HK-2 (cell line): ENCODE results near the gene DIO3.

ENCODE experiments used
- DNase-seq: peaks from one replicate; pipeline ENCODE4 v3.0.0-alpha.2; 2018; ENCODE audit not compliant: unreplicated experiment

The DIO3 gene

DNA sequence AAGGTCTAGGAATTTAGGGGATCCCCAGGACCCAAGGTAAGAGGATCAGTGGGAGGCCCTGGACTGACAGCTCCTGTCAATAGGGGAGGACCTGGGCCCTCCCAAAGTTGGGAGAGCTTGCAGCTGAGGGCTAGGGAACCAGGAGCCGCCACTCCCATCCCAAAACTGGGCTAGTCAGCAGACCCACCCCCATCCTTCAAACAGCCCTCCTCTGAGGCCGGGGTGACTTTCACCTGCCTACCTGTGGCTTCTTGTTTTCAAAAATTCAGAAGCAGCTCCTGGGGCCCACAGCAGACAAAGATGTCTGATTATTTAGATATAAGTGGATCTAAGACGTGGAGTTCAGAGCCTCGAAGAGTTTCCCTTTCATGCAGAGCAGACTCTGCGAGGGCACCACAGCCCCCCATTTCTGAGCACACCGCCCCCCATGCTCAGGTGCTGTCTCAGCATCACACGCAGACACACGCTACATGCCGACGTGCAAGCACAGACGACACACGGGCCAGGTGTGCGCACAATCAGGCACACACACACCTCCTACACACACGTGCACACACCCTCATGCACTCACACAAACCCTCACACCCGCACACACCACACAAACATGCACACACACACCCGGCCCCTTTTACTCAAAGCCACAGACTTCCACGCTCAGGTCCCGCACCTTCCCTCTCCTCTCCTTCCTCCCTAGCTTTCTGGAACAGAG, 21.9 kb downstream of the DIO3 start:
- no peak for DNase-seq

DNA sequence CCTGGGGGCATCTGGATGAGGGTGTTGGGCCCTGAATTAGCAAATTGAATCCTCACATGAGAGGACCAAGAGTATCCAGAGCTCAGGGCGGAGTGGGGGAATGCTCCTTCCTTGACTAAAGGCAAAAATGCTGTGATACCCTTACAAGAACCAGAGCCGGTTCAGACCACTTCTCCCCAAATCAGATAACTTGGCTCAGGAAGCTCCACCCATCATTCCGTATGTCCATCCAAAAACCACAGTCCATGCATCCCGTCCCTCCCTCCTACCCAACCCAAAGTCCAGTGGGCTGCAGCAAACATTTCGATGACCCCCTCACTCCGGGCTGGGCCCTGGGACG, 22.4 kb downstream of the DIO3 start:
- no peak for DNase-seq

DNA sequence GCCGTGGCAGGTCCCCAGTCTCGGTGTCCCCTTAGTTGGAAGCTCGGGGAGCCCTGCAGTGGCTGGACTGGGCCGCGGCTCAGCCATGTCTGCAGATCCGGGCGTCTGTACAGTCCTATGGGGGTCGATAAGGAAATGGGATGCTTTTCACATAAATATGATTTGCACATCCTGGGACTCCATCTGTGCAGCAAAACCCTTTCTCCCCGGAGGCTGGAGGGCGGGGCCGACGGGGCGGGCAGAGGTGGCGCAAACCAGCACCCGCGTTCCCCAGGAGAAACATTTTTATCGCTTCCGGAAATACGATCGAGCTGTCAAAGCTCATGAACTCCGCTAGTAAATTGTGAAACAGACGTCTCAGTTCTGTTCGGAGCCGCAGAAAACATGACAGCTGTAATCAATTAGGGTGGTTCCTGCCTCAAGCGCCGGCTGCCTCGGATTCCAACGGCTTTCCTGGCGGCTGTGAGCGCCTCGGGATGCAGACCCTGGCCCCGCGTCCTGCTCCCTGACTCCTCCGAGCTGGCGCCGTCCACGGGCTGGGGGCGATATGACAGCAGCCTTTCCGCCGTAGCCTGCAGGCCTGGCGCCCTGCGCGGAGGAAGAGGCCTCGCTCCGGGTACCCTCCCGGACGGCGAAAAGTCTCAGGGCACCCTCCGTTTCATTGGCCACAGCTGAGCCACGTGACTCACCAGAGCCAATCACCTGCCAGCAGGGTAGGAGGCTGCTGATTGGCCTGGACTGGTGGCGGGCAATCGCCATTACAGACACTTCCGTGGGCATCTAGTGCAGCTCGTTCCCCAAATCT, 23.0 kb downstream of the DIO3 start:
- DNase-seq: no peak

DNA sequence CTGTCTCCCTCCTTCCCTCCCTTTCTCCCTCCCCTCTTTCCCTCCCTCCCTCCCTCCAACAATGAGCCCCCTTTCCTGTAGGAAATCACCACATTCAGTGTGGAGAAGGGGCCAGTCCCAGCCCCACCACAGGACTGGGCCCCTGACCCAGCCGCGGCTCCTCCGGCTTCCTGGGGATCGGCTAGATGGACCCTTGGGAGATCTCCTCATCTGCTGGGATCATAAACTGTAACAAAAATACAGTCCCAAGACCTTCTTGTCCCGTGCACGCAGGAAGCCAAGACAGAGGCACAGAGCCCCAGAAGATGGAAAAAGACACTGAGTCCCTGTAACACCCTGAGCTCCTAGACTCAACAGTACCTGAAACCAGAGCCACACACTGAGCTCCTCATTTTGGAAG, 23.9 kb downstream of the DIO3 start:
- DNase-seq: no peak

DNA sequence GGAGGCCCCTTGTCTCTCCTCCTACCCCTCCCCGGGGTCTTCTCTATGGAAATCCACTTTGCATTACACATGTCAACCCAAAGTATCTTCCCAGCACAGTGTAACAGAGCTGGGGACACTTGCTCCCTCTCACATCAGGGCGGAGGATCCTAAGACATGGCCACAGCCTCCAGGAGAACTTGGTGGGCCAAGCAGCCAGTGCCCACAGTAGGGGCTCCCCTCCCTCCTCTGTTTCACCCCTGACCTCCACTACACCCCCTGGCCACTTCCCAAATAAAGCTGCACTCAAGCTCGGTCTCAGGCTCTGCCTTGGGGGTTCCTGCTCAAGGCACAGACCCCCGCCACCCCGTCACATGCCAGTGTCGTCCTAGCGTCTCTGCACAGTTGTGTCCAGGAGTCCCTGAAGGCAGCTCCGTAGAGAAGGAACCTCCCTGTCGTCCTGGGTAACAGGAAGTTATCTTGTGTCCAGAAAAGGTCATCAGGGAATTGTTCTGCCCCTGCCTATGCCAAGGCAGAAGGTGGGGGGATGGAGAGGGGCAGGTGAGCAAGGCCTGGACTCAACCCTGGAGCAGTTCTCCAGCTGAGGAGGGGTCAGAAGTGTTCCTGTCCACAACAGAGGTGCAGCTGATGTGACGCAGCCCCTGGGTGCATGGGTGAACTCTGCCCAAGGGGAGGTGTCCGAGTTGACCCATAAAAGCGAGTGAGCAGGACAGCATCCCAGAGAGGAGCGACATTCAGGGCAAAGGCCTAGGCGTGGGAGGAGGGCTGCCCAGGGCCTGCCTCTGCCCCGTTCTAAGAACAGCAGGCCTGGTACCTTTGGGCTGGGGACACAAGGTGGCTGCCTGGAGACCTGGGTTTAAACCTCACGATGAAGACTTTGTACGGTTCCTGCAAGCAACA, 25.5 kb downstream of the DIO3 start:
- DNase-seq: no peak

DNA sequence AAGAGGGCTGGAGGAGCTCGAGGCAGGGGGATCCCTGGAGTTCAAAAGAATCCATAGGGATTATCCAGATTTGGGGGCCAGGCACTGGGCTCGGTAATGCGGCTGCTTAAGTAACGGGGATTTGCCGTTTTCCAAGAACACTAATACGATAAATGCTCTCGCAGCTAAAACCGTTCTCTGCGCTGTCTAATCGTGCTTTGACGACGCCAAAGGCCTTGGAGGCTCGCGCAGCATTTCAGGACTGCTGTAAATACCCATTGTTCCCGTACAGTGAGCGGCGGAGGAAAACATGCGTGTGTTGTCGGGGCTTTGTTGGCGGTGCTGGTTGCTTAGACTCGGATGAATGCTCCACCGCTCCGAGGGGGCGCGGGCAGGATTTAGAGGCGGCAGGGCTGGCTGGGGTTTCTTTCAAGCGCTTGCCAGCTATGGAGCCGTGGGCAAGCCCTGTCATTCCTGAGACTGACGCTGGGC, 26.2 kb downstream of the DIO3 start:
- no peak for DNase-seq

DNA sequence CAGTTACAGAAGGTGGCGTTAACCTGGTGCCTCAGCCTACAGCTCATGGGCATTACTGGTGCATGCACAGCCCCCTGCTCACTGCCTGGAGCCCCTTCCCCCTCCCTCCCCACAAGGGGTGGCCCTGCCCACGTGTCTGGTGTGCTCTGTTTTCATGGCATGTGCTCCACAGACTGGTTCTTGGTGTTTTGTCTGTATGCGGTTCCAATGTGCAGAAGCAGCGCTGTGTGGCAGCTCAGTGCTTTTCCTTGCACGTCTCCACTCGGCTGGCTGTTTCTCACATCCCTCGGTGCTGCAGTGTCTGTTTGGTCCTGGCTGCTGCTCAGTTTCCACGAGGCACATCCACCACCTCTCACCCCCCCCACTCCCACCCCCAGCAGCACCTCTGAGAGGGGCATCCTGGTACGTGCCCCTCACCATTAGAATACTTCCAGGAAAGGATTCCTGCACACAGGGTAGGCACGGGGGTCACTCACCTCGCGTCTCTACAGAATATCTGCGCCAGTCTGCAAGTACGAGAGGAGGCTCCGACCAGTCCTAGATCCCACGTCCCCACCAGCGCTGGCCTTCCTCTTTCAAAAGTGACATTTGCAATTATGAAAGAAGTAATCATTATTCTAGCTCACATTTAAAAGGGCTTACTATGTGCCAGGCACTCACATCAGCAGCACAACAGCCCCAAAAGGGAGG, 27.1 kb downstream of the DIO3 start:
- DNase-seq: no peak

DNA sequence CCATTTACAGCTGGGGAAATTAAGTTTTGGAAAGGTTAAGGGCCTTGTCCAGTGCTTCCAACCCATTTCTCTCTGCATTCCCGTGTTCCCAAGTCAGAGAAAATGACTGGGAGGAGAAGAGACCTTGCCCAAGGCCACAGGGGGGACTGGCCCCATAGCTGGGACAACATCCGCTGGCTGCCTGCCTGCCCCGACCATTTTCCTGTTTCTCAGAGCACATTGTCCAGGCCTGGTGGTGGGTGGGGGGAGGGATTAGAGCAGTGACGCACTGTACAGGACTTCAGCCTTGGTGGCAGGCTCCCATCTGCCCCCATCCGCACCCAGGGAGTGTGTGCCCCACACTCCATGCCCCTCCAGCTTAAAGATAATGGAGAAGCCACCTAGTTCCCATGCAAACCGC, 27.7 kb downstream of the DIO3 start:
- DNase-seq: no peak

DNA sequence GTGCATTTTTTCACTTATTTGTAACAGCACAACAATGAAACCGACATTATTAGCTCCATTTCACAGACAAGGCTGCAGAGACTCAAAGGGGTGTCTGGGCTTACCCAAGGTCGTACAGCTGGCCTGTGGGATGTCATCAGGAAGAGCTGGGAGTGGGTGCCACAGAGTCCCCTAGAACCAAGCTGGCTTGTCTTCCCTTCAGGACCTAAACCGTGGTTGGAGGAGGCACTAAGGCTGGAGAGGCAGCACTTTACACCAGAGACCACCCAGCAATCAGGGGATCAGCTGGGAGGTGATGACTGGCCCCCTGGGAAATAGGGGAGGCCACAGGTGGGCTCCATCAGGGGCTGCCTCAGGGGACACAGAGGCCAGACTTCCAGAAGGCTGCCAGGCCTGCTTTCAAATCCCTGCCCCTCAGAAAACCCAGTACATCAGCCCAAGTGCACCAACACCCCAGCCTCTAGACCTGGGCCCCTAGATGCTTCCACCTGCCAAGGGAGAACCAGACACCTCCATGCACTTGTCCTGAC, 28.3 kb downstream of the DIO3 start:
- DNase-seq: no peak

DNA sequence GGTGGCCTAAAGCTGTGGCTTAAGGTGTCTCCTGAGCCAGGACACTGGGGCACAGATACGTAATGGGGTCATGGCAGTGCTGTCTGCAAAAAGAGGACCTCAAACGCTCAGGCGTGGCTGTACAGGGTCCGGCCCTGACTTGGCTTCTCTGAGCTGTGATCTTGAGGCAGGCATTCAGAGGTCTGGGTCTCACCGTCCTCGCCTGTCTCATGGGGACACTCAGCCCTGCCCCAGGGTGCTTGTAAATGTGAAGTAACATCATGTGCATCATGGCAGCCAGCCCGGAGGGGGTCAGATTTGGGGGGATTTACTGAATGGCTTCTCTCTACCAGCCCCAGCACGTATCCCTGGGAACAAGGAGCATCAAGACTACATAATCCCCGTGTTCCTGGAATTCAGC, 28.8 kb downstream of the DIO3 start:
- no peak for DNase-seq

DNA sequence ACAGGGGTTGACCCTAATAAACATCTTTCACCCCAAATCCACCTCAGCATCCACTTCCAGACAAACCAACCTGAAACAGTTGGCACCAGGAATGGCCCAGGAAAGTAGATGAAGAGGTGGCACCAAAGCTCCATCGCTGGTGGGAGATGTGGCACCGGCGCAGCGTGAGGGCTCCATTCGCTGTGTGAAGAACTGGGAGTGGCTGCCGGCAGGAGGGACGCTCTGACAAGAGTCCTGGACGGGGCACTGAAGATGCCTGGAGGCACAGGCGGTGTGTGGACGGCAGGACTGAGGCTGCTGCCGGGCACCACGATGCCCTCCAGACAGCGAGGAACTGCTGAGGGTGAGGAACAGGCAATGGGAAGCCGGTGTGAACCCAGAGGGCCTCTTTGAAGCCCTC, 29.3 kb downstream of the DIO3 start:
- DNase-seq: no peak

DNA sequence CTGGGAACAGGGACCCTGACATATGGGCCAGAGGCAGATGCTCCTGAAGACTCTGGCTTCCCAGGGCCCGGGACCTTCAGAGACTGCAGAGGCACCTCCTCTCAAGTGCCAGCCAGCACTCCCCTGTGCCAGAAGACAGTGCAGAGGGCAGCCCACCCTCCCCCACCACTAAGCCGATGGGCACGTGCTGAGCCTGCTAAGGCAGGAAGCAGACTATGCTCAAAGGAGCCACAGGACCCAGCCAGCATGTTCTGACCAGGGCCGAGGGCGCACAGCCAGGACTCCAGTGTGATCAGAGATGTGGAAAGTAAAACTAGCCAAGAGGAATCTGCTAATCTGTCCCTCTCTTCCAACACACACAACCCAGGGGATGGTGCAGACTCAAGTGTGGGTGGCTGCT, 29.8 kb downstream of the DIO3 start:
- no peak for DNase-seq

DNA sequence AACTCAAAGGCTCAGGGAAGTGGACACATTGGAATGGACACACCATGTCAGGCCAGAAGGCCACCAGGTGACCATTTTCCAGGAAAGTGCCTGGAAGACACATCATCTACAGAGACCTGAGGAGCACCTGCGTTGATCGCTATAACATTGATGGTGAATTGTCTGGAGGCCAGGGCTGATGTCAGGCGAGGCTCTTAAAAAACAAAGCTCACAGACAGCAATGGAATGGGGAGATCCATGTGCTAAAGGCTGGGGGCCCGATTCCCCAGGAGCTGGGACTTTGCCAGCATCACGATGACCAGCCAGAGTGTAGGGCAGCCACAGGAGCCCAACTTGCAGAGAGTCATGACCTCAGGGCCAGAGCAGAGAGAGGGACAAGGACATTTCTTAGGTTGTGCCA, 30.3 kb downstream of the DIO3 start:
- no peak for DNase-seq

DNA sequence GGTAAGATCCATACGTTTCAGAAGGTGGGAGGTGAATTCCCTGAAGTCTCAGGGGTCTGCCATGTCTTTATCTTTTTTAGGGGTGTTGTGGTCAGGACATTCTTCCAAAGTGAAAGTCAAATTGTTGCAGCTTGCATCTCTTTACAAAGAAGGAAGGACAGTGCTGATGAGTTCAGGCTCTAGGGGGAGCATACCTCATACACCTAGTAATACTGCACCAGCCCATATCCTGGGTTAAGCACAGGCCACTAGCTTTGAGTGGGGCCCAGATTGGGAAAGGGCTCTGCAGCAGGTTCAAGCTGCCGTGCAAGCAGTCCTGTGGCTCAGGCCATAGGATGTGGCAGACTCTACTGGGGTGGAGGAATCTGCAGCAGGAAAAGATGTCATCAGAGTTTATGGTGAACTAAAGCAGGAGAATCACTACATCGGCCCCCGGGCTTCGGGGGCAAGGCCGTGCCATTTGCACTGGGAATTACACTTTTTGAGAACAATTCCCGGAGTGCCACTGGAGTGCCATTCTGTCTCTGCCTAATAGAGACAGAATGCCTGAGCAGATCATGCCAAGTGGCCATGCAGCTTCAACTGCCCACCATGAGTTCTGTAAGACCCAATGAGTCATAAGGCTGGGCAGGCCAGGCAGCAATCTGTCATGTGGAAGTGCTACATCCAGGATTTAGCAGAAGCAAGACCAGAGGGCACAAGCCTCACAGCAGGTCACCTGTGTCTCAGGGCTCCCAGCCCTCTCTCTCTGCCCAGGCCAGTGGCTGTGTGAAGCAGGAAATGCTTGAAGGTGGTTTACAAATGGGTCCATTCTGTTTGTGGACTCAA, 32.3 kb downstream of the DIO3 start:
- DNase-seq: no peak

DNA sequence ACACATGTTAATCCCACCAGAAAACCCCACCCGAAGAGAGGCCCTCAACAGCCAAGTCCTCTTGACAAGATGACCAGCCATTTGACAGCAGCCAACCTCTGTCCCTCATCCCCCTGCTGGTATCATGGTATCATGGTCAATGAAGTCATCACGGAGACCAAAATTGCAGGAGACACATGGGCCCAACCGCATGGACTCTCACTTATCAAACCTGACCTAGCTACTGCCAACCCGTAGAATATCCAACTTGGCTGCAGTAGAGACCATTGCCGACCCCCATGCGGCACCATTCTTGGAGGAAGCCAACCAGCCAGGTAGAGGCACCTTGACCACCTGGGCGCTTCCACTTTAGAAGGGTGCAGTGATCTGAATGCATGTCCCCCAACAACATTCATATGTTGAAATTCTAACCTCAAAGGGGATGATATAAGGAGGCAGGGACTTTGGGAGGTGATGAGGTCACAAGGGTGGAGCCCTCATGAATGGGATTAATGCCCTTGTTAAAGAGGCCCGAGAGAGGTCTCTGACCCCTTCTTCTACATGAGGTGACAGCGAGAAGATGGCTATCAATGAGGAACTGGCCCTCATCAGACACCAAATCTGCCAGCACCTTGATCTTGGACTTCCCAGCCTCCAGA, 33.3 kb downstream of the DIO3 start:
- no peak for DNase-seq

DNA sequence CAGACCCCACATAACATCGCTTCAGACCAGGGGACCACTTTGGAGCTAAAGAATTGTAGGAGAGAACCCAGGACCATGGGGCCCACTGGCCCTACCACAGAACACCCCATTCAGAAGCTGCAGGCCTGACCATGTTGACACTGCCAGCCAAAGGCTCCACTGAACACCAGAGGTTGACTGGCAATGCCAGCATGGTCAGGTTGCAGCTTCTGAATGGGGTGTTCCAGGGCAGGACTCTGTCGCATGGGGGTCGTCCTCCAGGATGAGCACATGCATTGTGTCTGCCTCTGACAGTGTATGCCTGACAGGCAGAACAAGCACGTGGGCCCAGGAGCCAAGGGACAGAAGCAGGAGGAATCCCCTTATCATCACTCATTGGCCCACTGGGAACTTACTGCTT, 34.1 kb downstream of the DIO3 start:
- no peak for DNase-seq

DNA sequence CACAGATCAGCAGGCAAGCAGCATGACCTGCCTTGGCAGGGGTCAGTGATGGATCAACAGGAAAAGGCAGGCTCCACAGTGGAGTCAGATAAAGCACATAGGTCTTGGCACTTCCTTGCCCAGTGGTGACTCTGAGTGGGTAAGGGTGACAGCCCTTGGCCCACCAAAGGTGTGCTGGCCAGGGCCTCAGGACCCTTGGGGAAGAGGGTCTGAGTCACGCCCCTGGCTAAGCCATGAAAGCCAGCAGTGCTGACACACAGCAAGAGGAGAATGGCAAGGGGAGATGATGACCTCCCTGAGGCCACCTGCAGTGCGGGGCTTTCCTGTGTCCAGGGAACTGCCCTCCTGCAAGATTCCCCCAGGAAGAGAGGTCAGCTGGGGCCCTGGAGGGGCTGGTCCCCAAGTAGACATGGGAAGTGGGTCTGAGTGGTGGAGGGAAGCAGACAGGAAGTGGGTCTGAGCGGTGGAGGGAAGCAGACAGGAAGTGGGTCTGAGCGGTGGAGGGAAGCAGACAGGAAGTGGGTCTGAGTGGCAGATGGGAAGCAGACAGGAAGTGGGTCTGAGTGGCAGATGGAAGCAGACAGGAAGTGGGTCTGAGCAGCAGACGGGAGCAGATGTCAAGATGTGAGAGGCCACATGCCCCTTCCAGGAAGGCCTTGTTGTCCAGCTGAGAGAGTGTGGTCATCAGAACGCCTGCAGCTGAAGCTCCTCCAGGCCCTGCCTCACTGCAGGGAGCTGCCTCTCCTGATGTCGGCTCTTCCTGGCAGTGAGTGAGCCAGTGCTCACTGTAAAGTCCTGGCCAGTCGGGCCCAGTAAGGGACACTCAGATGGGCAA, 34.8 kb downstream of the DIO3 start:
- DNase-seq: no peak

DNA sequence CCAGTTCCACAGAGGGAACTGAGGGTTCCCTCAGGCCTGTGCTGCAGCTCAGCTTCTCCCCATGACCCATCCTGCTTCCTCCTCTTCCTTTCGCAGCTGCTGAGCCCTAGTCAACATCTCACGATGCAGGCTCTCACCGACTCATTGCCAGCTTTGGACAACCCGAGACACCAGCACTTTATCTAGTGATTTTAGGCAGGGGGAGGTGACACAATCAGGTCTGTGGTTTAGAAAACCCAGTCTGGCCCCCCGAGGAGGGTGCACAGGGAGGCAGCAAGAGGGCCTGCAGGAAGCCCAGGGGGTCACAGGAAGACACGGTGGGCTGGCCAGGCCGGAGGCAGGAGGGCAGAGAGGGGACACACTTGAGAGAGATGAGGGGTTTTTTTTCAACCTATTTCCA, 35.4 kb downstream of the DIO3 start:
- no peak for DNase-seq

DNA sequence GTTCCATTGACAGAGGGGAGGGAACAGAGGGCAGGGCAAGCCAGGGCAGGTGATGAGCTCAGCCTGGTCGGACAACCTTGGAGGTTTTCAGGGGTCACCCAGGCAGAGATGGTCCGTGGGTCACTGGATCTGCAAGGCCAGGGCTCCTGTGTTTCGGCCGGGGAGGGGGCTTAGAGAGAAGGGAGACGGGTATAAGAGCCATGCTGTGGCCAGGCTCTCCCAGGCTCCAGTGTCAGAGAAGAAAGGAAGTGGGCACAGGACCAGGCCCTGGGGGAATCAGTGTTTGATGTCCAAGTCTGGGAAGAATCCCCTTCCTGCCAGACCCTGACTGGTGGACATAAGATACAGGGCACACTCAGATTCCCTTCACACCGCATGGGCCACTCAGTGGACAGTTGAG, 36.9 kb downstream of the DIO3 start:
- no peak for DNase-seq
